ENCODE data around the gene IL18RAP.

Gene IL18RAP, protein sequence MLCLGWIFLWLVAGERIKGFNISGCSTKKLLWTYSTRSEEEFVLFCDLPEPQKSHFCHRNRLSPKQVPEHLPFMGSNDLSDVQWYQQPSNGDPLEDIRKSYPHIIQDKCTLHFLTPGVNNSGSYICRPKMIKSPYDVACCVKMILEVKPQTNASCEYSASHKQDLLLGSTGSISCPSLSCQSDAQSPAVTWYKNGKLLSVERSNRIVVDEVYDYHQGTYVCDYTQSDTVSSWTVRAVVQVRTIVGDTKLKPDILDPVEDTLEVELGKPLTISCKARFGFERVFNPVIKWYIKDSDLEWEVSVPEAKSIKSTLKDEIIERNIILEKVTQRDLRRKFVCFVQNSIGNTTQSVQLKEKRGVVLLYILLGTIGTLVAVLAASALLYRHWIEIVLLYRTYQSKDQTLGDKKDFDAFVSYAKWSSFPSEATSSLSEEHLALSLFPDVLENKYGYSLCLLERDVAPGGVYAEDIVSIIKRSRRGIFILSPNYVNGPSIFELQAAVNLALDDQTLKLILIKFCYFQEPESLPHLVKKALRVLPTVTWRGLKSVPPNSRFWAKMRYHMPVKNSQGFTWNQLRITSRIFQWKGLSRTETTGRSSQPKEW

DNA sequence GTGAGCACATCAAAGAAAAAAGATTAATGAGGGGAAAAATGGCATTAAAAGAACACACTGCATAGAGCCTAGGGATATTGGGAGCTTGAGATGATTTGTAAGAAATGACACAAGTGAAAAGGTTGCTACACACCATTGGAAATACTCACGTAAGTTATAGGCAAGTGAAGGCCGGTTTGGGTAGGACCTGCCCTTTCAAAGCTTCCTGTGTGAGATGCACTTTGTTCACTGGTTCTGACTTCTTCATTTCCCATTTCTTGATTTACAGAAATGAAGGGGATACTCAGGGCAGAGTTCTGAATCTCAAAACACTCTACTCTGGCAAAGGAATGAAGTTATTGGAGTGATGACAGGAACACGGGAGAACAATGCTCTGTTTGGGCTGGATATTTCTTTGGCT lies at the start of gene IL18RAP:
TSS of gene IL18RAP (plus strand) at position 251 of the 400 bp plus-strand sequence. CDS start at position 369, 118 bp downstream.
- DNase-seq (ENCODE audit: low spot score), result no peak

DNA sequence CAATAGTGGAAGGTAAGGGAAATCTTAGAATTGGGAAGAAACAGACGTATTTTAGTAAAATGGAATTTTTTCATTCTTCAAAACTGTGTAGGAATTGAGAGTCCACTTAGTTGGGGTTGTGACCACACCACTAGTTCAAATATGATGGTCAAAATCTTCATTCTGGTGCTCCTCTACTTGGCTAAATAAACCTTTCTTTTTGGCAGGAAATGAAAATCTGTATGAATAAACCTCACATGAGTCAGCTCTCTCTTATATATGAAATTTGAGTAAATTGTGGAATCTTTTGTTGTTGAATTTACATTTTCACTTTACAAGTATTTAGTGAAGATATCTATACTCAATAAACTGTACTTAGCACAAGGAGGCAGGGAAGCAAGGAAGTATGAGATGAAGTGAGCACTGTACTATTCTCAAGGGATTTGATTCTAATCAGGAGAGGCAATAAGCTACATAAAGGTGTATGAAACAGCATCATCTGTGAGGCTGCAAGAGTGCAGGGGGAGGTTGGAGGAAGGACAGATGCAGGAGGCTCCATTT lies 46.8 kb upstream of the IL18RAP start:
- DNase-seq (ENCODE audit: low spot score), result no peak

DNA sequence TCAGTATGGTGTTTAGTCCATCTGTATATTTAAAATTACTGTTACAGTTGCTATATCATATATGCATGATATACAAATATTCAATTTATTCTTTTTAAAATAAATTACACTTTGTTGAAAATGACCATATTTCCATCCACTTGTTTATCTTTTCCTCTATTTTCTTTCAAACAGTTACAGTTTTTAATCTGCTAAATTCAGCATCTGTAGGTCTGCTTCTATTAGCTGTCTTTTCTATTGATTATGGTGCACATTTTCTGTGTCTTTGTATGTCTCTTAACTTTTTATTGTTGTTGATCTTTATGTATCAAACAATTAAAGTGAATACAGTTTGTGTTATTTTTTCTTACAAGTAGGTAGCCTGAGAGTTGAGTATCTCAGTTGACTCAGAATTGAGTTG lies 39.2 kb upstream of the IL18RAP start:
- DNase-seq (ENCODE audit: low spot score), result no peak

DNA sequence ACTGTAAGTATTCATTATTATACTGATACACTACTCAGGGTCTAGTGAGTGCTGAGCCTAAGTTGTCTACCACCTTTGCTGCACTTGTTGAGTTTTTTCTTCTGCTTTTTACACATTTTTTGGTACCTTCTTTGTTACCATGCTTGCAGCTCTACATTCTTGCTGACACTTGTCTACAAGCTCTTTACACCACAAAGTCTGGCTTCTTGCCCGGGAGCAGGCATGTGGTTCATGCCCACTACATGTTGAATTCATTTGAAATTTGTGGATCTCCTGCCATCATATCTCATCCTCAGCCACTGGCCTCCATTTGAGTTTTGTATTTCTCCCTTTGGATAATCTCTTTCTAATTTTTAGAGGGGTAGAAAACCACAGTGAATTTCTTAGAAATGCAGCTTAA lies 37.4 kb upstream of the IL18RAP start:
- DNase-seq (ENCODE audit: low spot score), result no peak

DNA sequence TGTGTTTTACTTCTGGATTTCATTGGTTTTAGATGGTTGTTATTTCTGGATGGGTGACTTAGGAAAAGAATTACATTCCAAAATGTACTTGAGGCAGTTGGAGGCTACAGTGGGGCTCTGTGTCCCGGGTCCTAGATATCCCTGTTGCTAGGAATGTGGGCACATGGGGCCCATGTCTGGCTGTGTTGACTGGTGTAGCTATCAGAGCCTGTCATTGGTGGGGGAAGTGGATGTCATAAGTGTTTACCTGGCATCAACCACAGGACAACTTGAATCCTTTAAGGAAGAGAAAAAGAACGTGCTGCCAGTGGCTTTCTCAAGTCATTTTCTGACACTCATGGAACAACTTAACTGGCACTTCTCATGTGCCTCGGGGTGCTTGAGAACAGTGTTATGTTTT lies 37.0 kb upstream of the IL18RAP start:
- DNase-seq (ENCODE audit: low spot score), result no peak

DNA sequence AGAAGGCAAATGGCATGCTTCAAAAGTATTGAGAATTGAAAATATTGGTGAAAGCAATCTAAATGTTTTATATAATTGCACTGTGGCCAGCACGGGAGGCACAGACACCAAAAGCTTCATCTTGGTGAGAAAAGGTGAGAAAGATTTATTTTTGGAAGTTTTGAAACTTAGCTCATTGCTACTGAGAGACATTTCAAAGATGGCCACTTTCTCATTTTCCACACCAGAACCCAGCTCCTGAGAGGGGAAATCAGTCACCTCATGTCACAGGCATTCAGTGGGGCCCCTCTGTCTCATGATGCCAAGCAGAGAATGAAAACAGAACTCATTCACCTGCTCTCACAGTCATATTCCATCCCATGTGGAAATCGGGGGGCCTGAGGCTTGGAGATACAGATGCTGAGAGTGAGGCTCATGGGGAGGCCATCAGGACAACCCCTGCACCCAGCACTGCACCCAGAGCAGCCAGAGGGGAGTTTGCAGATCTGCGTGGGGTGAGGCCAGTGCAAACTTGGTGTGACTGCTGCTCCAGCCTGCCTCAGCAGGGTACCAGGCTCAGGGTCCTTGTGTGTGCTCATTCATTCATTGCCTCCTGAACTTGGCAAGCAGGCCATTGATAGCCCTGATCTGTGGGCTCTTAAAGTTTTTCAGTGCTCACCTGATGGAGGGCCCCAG lies 36.0 kb upstream of the IL18RAP start:
- no peak for DNase-seq (ENCODE audit: low spot score)

GRCh38 chr2:102387763-102388546 lies 35.0 kb upstream of the IL18RAP start:
- DNase-seq (ENCODE audit: low spot score), result no peak

GRCh38 chr2:102391565-102391964 lies 31.4 kb upstream of the IL18RAP start:
- no peak for DNase-seq (ENCODE audit: low spot score)

- no peak for DNase-seq (ENCODE audit: low spot score)
These were observed 30.9 kb upstream of the IL18RAP start for GRCh38 chr2:102392096-102392495.

- DNase-seq (ENCODE audit: low spot score), result no peak
These were observed 30.0 kb upstream of the IL18RAP start for GRCh38 chr2:102392942-102393341.

DNA sequence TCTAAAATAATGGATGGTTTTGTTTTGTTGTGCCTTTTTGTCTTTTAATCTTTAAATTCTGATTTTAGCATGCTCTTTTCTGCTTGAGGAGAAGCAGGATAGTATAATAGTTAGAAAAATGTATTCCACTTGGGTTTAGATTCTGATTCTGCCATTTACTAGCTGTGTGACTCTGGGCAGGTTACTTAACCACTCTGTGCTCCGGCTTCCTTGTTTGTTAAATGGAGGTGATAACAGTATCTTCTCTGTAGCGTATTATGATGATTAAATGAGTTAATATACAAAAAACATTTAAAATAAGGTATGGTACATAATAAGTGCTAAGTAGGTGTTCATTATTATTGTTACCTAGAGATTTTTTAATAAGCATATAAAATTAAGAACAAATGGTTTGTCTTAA lies 26.9 kb upstream of the IL18RAP start:
- DNase-seq (ENCODE audit: low spot score), result no peak

DNA sequence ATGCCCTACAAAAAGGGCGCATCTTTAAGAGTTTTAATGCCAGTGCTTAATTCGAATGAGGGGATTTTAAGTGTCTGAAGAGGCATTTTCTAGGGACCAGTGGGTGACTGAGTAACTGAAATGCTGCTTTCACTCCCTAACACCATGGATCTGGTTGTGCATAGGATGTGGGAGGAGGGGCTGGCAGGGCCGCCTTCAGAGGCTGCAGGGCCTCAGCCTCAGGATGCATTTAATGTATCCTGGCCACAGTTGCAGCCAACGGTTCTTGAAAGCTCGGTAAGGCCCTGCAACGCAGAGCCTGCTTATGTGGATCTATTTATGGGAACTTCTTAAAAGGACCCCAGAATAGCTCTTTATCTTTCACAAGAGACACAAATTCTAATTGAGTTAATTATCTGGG lies 25.8 kb upstream of the IL18RAP start:
- DNase-seq (ENCODE audit: low spot score), result no peak

DNA sequence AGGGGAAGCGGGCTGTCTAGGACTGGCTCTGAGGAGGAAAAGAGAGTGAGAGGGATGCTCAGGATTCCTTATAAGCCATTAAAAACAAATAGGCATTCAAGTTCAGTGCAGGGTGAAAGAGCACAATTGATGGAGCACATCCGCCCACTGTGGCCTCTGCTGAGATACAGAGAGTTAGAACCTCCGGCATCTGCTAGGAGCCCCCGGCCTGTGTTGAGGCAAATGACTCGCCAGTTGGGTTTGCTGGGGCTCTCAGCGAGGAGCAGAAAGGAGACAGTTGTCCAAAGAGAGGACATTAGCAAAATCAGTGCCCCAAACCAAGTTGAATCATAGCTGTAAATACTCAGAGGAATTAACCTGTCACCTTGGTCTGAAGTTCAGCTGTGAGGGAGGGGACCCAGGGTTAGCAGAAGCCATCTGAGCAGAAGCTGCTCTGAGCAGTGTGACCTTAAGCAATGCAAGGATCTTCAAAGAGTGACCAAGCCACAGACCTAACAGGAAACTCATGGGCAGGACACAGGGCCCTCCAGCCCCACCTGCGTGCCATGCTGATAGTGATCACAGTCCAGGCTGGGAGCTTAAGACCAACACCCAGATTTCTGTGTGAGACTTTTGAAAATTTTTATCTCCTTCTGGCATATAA lies 23.3 kb upstream of the IL18RAP start:
- DNase-seq (ENCODE audit: low spot score), result no peak

DNA sequence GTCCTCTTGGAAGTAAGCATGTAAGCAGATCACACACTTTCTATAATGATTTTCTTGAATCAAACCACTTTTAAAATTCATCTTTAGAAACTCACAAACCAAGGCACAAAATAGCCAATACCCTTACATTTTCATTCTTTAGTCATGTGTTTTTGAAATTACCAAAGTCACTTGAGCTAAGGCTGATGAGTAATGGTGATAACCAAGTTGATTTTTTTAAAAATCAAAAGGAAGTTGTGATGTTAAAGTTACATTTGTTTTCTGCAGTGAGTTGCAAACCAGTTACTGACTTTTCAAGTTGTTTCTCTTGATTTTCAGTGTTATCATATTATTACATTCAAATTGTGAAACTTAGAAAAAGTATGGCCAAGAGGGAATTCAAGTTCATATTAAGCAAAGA lies 21.5 kb upstream of the IL18RAP start:
- DNase-seq (ENCODE audit: low spot score), result no peak

DNA sequence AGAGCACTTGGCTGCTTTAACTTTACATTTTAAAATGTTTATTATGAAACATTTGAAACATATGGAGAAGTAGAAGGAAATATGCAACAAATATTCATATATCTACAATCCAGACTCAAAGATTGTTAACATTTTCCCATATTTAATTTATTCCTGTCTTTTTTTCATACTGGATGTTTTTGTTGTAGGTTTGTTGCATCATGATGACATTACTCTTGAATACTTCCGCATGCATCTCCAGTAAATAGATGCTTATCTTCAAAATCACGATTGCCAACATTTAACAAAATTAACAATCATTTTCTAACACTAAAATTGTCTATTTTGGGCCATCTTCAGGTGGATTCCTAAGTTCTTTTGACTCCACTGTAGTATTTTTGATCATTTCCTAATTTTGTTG lies 21.1 kb upstream of the IL18RAP start:
- no peak for DNase-seq (ENCODE audit: low spot score)

DNA sequence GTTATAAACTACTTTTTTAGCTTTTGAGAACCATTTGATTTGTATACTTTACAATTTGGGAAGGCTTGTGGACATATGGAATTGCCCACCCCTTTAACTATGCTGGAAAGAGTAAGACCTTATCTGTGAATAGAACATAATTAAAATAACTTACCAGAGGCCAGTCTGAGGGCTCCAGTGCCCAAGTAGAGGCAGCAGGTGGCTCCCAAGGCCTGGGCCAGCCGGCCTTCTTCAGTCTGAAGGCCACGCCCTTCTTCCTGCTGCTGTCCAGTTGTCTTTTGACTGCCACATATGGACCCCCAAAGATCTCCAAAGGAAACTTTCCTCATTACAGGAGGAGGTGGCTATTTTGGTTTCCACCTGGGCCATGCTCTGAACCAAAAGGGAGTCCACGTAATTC lies 12.0 kb upstream of the IL18RAP start:
- no peak for DNase-seq (ENCODE audit: low spot score)

DNA sequence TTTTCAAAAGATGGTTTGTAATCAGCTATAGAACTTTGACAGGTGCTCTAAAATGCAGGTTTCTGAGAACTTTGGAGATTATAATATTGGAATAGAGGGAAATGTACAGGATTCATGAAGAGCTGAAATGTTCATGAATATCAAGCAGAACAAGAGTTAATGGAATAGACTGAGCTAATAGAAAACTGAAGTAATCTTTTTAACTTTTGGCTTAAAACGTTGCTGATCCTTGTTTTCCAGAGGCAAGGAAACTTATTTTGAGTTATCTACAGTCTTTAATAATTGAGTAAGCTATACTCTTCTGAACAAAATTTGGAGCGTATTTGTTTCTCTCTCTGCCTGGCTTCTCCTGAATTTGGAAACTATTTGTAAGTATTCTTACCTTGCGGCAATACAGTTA lies 10.8 kb upstream of the IL18RAP start:
- no peak for DNase-seq (ENCODE audit: low spot score)

GRCh38 chr2:102417946-102418345 lies 5.0 kb upstream of the IL18RAP start:
- DNase-seq (ENCODE audit: low spot score), result no peak

GRCh38 chr2:102418421-102418961 lies 4.5 kb upstream of the IL18RAP start:
- DNase-seq (ENCODE audit: low spot score), result no peak

GRCh38 chr2:102420290-102420689 lies 2.7 kb upstream of the IL18RAP start:
- no peak for DNase-seq (ENCODE audit: low spot score)

Data from HuH-7 (cell line).